Measurements from ENCODE around the gene ZMYM1. TPM values are rescaled to one million over a fixed set of nuclear protein-coding genes. Genes with fewer than 3 reads are reported as not detected.

Gene ZMYM1
- total RNA-seq, 1 experiment from 2014 or later, result 29.4 TPM

- H2BK120ac ChIP-seq (ENCODE audit: low read depth, low read length, poor library complexity, severe bottlenecking), result no peak overlapping the region
- no peak overlapping the region for H3K27ac ChIP-seq (ENCODE audit: insufficient read length, low read depth, low read length)
- no peaks in the 10 kb centered on the region for H3K4me1 ChIP-seq (ENCODE audit: insufficient read depth, low read length)
- H3K79me2 ChIP-seq (ENCODE audit: insufficient read depth, low read length), result no peaks in the 10 kb centered on the region
- no peak overlapping the region for H4K91ac ChIP-seq (ENCODE audit: insufficient read length, low read depth, low read length)
- no peak for DNase-seq
- no peaks in the 10 kb centered on the region for H3K23me2 ChIP-seq (ENCODE audit: insufficient read length, low read depth, low read length, poor library complexity, severe bottlenecking)
- H3K14ac ChIP-seq (ENCODE audit: insufficient read depth, low read length), result no peak overlapping the region
- no peaks in the 10 kb centered on the region for H3K4me1 Mint-ChIP-seq
- no peak overlapping the region for H2BK20ac ChIP-seq (ENCODE audit: low read depth, low read length, poor library complexity, severe bottlenecking)
- no peak overlapping the region for H3T11ph ChIP-seq (ENCODE audit: low read length)
- H3K79me1 ChIP-seq (ENCODE audit: insufficient read depth, low read depth, low read length, poor library complexity, severe bottlenecking), result no peaks in the 10 kb centered on the region
- H3K56ac ChIP-seq (ENCODE audit: insufficient read length, low read depth, low read length), result no peak overlapping the region
- no peaks in the 10 kb centered on the region for H3K27me3 ChIP-seq (ENCODE audit: insufficient read depth, low read length)
- no peak overlapping the region for H3K9ac ChIP-seq (ENCODE audit: extremely low read depth, insufficient read length, low read length)
- no peak overlapping the region for H3K4me2 ChIP-seq (ENCODE audit: insufficient read depth, insufficient read length, low read length)
- H4K5ac ChIP-seq (ENCODE audit: insufficient read length, low read depth, low read length), result no peak overlapping the region
- no peak overlapping the region for H2AFZ ChIP-seq (ENCODE audit: low read length)
- no peak overlapping the region for H2BK12ac ChIP-seq (ENCODE audit: insufficient read length, low read depth, low read length)
- H3K4me3 Mint-ChIP-seq, result no peak overlapping the region
- no peaks in the 10 kb centered on the region for H3K9me3 ChIP-seq (ENCODE audit: control insufficient read depth, low read depth, low read length)
- no peak overlapping the region for H3K4ac ChIP-seq (ENCODE audit: low read depth, low read length)
- H3K9me3 Mint-ChIP-seq, result peaks cover 10 to 14% of the 10 kb centered on the region in 2 experiments
- no peak overlapping the region for H2BK15ac ChIP-seq (ENCODE audit: low read depth, low read length)
- peaks cover 0 to 2% (median 0%) of the 10 kb centered on the region in 3 experiments; a peak in 2 of 7 replicates for H3K36me3 Mint-ChIP-seq (ENCODE audit: insufficient read depth in 1 of 3, low read depth in 3 of 3)
- H3K23ac ChIP-seq (ENCODE audit: insufficient read length, low read depth, low read length), result no peak overlapping the region
- no CpG with 5 or more reads among the region's 9 CpGs for WGBS (ENCODE audit: extremely low coverage, insufficient read length, low lambda C conversion rate)
- no peak overlapping the region for H3K18ac ChIP-seq (ENCODE audit: insufficient read length, low read depth, low read length)
- no peaks in the 10 kb centered on the region for H4K20me1 ChIP-seq (ENCODE audit: control insufficient read depth, insufficient read depth, insufficient read length)
- no peak overlapping the region for H3K27ac Mint-ChIP-seq
- no peak overlapping the region for H2AK5ac ChIP-seq (ENCODE audit: insufficient read length, low read length)
- H3K27me3 Mint-ChIP-seq (ENCODE audit: low read depth), result no peaks in the 10 kb centered on the region
- no peak for TF ChIP-seq CTCF (conservative IDR thresholded peaks at IDR 0.05)
- no peak overlapping the region for H2BK5ac ChIP-seq (ENCODE audit: insufficient read length, low read length)
- H4K8ac ChIP-seq (replicated peaks; ENCODE audit: insufficient read length, low read depth, low read length), result no peak overlapping the region
Observed at GRCh38 chr1:35122311-35122710, 43.1 kb downstream of the ZMYM1 start.
